Measurements from ENCODE around the gene MANBA. TPM values are rescaled to one million over a fixed set of nuclear protein-coding genes. Genes with fewer than 3 reads are reported as not detected.

The MANBA gene
- total RNA-seq, 1 experiment from 2014 or later = 13.6 TPM

GRCh38 chr4:102707150-102707549 lies 53.6 kb downstream of the MANBA start:
- no peak for DNase-seq
- TF ChIP-seq, protein P1, sequence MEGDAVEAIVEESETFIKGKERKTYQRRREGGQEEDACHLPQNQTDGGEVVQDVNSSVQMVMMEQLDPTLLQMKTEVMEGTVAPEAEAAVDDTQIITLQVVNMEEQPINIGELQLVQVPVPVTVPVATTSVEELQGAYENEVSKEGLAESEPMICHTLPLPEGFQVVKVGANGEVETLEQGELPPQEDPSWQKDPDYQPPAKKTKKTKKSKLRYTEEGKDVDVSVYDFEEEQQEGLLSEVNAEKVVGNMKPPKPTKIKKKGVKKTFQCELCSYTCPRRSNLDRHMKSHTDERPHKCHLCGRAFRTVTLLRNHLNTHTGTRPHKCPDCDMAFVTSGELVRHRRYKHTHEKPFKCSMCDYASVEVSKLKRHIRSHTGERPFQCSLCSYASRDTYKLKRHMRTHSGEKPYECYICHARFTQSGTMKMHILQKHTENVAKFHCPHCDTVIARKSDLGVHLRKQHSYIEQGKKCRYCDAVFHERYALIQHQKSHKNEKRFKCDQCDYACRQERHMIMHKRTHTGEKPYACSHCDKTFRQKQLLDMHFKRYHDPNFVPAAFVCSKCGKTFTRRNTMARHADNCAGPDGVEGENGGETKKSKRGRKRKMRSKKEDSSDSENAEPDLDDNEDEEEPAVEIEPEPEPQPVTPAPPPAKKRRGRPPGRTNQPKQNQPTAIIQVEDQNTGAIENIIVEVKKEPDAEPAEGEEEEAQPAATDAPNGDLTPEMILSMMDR (IDR thresholded peaks at IDR 0.05; ENCODE audit: unreplicated experiment) = no peak
- no peak overlapping the region for H3K4me3 Mint-ChIP-seq (ENCODE audit: low read depth, unreplicated experiment)
- peaks cover 3% of the 10 kb centered on the region for H3K36me3 Mint-ChIP-seq (ENCODE audit: insufficient read depth, unreplicated experiment)
- H3K27ac Mint-ChIP-seq (ENCODE audit: unreplicated experiment) = no peak overlapping the region
- H3K9me3 Mint-ChIP-seq (ENCODE audit: low read depth, unreplicated experiment) = no peaks in the 10 kb centered on the region
- H3K4me1 Mint-ChIP-seq (ENCODE audit: low read depth, unreplicated experiment) = no peaks in the 10 kb centered on the region
- intact Hi-C loops (cut with micrococcal nuclease; ENCODE audit: unreplicated experiment) = no loop called here
- no TSS peak for BruUV-seq (replicated peaks)
- H3K27me3 Mint-ChIP-seq (ENCODE audit: unreplicated experiment) = no peaks in the 10 kb centered on the region
- CTCF ChIA-PET = no interaction called here

GRCh38 chr4:102705391-102705935 lies 55.3 kb downstream of the MANBA start:
- no TSS peak for BruUV-seq (replicated peaks)
- Mint-ChIP-seq H3K9me3 (ENCODE audit: low read depth, unreplicated experiment) (no peaks in the 10 kb centered on the region), H3K27ac (ENCODE audit: unreplicated experiment) (no peak overlapping the region), H3K27me3 (ENCODE audit: unreplicated experiment) (no peaks in the 10 kb centered on the region), H3K4me1 (ENCODE audit: low read depth, unreplicated experiment) (no peaks in the 10 kb centered on the region), H3K4me3 (ENCODE audit: low read depth, unreplicated experiment) (no peak overlapping the region), H3K36me3 (ENCODE audit: insufficient read depth, unreplicated experiment) (peaks cover 3% of the 10 kb centered on the region)
- CTCF ChIA-PET = no interaction called here
- intact Hi-C loops (cut with micrococcal nuclease; ENCODE audit: unreplicated experiment) = no loop called here
- TF ChIP-seq, protein P1 (IDR thresholded peaks at IDR 0.05; ENCODE audit: unreplicated experiment) = no peak
- DNase-seq = no peak

DNA sequence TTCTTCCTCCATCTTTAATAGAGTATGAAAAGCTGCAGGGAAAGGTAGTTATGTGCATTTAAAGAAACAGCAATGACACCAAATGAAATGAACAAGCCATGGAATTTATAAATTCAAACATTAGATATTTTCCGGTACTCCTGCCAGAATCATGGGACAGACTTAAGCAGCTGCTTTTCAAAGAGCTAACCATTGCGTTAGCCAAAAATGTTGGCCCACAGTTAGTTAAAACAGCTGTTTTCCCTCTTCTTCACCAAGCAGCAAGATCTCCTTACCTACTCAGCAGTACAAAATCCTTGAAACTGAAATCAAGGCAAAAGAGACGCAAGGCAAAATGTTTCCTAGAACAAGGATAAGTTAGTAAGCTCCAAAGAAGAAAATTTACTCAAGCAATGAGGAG lies 64.0 kb downstream of the MANBA start:
- no peak overlapping the region for H3K4me3 Mint-ChIP-seq (ENCODE audit: low read depth, unreplicated experiment)
- intact Hi-C loops (cut with micrococcal nuclease; ENCODE audit: unreplicated experiment) = no loop called here
- CTCF ChIA-PET = no interaction called here
- H3K9me3 Mint-ChIP-seq (ENCODE audit: low read depth, unreplicated experiment) = no peaks in the 10 kb centered on the region
- no peak overlapping the region for H3K27ac Mint-ChIP-seq (ENCODE audit: unreplicated experiment)
- H3K4me1 Mint-ChIP-seq (ENCODE audit: low read depth, unreplicated experiment) = no peaks in the 10 kb centered on the region
- no peaks in the 10 kb centered on the region for H3K36me3 Mint-ChIP-seq (ENCODE audit: insufficient read depth, unreplicated experiment)
- no peak for DNase-seq
- TF ChIP-seq, protein P1 (IDR thresholded peaks at IDR 0.05; ENCODE audit: unreplicated experiment) = no peak
- no TSS peak for BruUV-seq (replicated peaks)
- H3K27me3 Mint-ChIP-seq (ENCODE audit: unreplicated experiment) = no peaks in the 10 kb centered on the region

DNA sequence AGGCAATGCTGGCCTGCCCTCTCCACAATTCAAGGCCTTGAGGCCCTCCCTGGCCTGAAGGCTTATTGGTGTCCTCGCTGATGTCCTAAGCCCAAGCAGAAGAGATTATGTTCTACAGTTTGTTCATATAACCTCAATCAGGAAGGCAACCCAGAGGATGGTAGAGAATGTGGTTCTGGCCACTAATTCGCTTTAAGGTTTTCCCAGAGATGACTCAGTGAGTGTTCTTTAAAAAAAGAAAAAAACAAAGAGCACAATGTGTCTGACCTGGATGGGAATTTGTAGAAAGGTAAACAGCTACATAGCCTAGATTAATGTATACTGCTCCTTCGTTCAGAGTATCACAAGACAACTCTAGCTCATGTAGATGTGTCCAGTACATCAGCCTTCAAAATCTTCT lies 66.0 kb downstream of the MANBA start:
- no TSS peak for BruUV-seq (replicated peaks)
- CTCF ChIA-PET = no interaction called here
- no peak for DNase-seq
- H3K9me3 Mint-ChIP-seq (ENCODE audit: low read depth, unreplicated experiment) = no peaks in the 10 kb centered on the region
- H3K27me3 Mint-ChIP-seq (ENCODE audit: unreplicated experiment) = no peaks in the 10 kb centered on the region
- no peak overlapping the region for H3K27ac Mint-ChIP-seq (ENCODE audit: unreplicated experiment)
- TF ChIP-seq, protein P1 (IDR thresholded peaks at IDR 0.05; ENCODE audit: unreplicated experiment) = no peak
- H3K4me3 Mint-ChIP-seq (ENCODE audit: low read depth, unreplicated experiment) = no peak overlapping the region
- intact Hi-C loops (cut with micrococcal nuclease; ENCODE audit: unreplicated experiment) = no loop called here
- no peaks in the 10 kb centered on the region for H3K4me1 Mint-ChIP-seq (ENCODE audit: low read depth, unreplicated experiment)
- no peaks in the 10 kb centered on the region for H3K36me3 Mint-ChIP-seq (ENCODE audit: insufficient read depth, unreplicated experiment)

All from Calu3 (cell line).